NT2/D1 (cell line): ENCODE data around the gene PHC2.
A peak's percentile ranks its signal among the peaks of the same experiment; 100 is the strongest.
"Not testable (repeated sequence)": the region's sequence is repeated elsewhere in the genome, so short reads cannot be mapped to it uniquely, and the experiment has no call there.

Source experiments
- DNase-seq: peaks from one replicate; pipeline ENCODE4 v3.0.0-alpha.2; 2011; ENCODE audit warnings: low read depth, low spot score
- H3K27me3 ChIP-seq: 2 replicates; pipeline ENCODE4 v1.6.0; 2011; ENCODE audit warnings: mild to moderate bottlenecking; ENCODE audit not compliant: insufficient read length, insufficient read depth
- H3K36me3 ChIP-seq: 2 replicates; pipeline ENCODE4 v1.6.1; 2011; ENCODE audit warnings: mild to moderate bottlenecking, low read length, mixed read lengths; ENCODE audit not compliant: insufficient read depth, insufficient read length
- H3K4me1 ChIP-seq: 2 replicates; pipeline ENCODE4 v1.5.1; 2011; ENCODE audit not compliant: insufficient read depth, insufficient read length
- H3K4me3 ChIP-seq: 2 replicates; pipeline ENCODE4 v1.5.1; 2011; ENCODE audit warnings: low read depth; ENCODE audit not compliant: insufficient read length
- H3K9ac ChIP-seq: 2 replicates; pipeline ENCODE4 v1.6.0; 2011; ENCODE audit warnings: low read depth; ENCODE audit not compliant: insufficient read length
- H3K9me3 ChIP-seq: 2 replicates; pipeline ENCODE4 v1.5.1; 2011; ENCODE audit warnings: mild to moderate bottlenecking, low read length; ENCODE audit not compliant: insufficient read depth
- SUZ12 ChIP-seq: IDR thresholded peaks from 2 replicates; pipeline ENCODE4 v1.6.1; 2011; ENCODE audit not compliant: insufficient read length, insufficient read depth; ENCODE audit errors: extremely low read depth
- YY1 ChIP-seq: IDR thresholded peaks from 2 replicates; pipeline ENCODE4 v1.6.1; 2011; ENCODE audit not compliant: insufficient read length, insufficient read depth
- ZNF274 ChIP-seq: IDR thresholded peaks from 2 replicates; pipeline ENCODE4 v1.6.1; 2011; ENCODE audit warnings: mild to moderate bottlenecking, low read depth, low read length

Gene PHC2

DNA sequence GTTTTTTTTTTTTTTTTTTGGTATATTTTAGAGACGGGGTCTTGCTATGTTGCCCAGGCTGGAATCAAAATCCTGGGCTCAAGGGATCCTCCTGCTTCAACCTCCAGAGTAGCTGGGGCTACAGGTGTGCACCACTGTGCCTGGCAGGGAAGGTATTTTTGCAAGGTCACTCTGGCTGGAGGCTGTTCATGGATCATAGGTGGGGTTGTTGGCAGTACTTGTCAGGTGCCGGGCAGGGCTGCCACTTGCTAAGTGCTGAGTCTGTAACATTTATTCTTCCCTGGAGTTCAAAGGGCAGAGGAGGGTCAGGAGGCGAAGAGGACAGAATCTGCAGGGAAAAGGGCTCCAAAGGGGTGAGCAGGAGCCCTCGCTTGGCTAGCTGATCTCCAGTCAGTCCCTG is 134.1 kb downstream of the PHC2 start:
- H3K27me3 ChIP-seq: no peaks in the 10 kb centered on the region
- no peak overlapping the region for H3K9ac ChIP-seq
- H3K4me3 ChIP-seq: no peak overlapping the region
- H3K36me3 ChIP-seq: peaks cover 68% of the 10 kb centered on the region
- peaks cover 12% of the 10 kb centered on the region for H3K4me1 ChIP-seq
- TF ChIP-seq ZNF274 (no peak), YY1 (no peak), SUZ12 (no peak)
- DNase-seq: no peak
- no peaks in the 10 kb centered on the region for H3K9me3 ChIP-seq

- H3K4me3 ChIP-seq: no peak overlapping the region
- peaks cover 12% of the 10 kb centered on the region for H3K4me1 ChIP-seq
- TF ChIP-seq SUZ12 (no peak), YY1 (no peak), ZNF274 (no peak)
- DNase-seq: no peak
- H3K36me3 ChIP-seq: peaks cover 68% of the 10 kb centered on the region
- H3K27me3 ChIP-seq: no peaks in the 10 kb centered on the region
- H3K9ac ChIP-seq: no peak overlapping the region
- H3K9me3 ChIP-seq: no peaks in the 10 kb centered on the region
Measured at GRCh38 chr1:33296082-33296458, 134.8 kb downstream of the PHC2 start.

DNA sequence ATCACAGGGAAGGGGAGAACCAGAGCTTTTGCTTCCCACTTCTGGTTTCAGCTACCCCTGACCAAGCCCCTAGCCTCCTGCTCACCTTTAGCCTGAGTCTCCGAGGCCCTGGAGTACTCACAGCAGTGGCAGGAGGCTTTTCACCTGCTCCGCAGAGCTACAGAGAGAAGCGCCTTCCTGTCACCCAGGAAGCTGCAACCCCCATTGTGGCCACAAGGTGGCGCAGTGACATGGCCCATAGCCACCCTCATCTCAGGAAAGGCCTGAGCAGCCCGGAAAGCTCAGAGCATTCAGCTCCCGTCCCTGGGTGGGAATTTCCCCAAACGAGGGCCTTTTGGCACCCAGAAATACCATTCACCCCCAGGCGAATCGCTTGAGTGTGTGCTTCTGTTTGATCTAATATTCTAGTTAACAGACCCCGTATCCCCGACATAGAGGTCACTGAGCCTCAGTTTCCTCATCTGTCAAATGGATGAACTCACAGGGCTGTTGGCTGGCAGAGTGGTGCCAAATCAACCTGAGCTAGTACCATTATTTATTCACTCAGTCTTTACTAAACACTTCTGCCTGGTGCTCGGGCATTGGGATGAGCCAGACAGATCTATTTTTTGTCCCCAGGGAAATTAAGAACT is 135.3 kb downstream of the PHC2 start:
- peak; percentile 87 for DNase-seq
- H3K36me3 ChIP-seq: peaks cover 68% of the 10 kb centered on the region
- TF ChIP-seq YY1: no peak
- TF ChIP-seq ZNF274: no peak
- no peak for TF ChIP-seq SUZ12

GRCh38 chr1:33295023-33295422 is 135.9 kb downstream of the PHC2 start:
- no peak for DNase-seq
- Histone ChIP-seq H3K4me3 (no peak overlapping the region), H3K27me3 (no peaks in the 10 kb centered on the region), H3K9ac (no peak overlapping the region), H3K4me1 (peaks cover 8% of the 10 kb centered on the region), H3K36me3 (peaks cover 67% of the 10 kb centered on the region), H3K9me3 (no peaks in the 10 kb centered on the region)
- no peak for TF ChIP-seq ZNF274
- no peak for TF ChIP-seq YY1
- no peak for TF ChIP-seq SUZ12

More for the DNA sequence above, 135.3 kb downstream of the PHC2 start:
- Histone ChIP-seq H3K9ac (no peak overlapping the region), H3K4me1 (peaks cover 10% of the 10 kb centered on the region), H3K4me3 (no peak overlapping the region), H3K9me3 (no peaks in the 10 kb centered on the region), H3K27me3 (no peaks in the 10 kb centered on the region)

- Histone ChIP-seq H3K9me3 (no peaks in the 10 kb centered on the region), H3K27me3 (no peaks in the 10 kb centered on the region), H3K36me3 (peaks cover 67% of the 10 kb centered on the region), H3K4me3 (no peak overlapping the region), H3K4me1 (peaks cover 8% of the 10 kb centered on the region), H3K9ac (no peak overlapping the region)
- TF ChIP-seq SUZ12 (no peak), YY1 (no peak), ZNF274 (no peak)
- no peak for DNase-seq
Measured at GRCh38 chr1:33294071-33295010, 136.6 kb downstream of the PHC2 start.

DNA sequence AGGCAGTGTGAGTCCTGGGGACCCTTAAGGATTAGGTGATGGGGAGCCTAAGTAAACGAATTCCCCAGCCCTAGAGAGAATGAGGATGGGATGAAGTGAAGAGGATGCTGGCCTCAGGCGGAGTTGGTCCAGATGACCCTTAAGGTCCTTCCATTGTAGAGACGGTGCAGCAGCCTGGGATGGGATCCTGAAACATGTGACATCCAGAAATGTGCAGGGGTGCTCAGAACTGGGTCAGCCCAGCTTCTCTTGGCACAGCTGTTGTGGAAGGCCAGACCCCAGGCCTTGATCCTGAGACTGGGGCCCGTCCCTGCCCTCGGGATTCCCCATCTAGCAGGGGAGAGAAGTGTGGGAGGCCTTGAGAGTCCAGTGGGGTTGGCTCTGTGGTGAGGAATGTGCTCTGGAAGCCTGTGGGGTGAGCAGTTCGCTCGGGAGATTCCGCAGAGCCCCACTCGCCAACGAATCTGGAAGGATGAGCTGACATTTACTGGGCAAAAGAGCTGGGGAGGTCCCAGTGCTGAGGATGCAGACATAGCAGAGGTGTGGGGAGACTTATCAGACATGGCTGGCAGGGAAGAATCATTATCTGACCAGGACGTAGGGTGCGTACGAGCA is 138.1 kb downstream of the PHC2 start:
- Histone ChIP-seq H3K9ac (no peak overlapping the region), H3K36me3 (peaks cover 63% of the 10 kb centered on the region), H3K9me3 (no peaks in the 10 kb centered on the region), H3K4me1 (peaks cover 7% of the 10 kb centered on the region), H3K27me3 (no peaks in the 10 kb centered on the region), H3K4me3 (no peak overlapping the region)
- DNase-seq: no peak
- TF ChIP-seq ZNF274 (no peak), YY1 (no peak)

- H3K27me3 ChIP-seq, H3K4me3 ChIP-seq, H3K9me3 ChIP-seq, H3K4me1 ChIP-seq, H3K9ac ChIP-seq, DNase-seq: not testable (repeated sequence)
- H3K36me3 ChIP-seq: peaks cover 50% of the 10 kb centered on the region
Measured at GRCh38 chr1:33290615-33291014, 140.3 kb downstream of the PHC2 start.
